22Rv1 (cell line): ENCODE data around the gene NKX6-1.

Experiments used
- H3K27ac ChIP-seq: fragments of 450-650 bp; 2 replicates; pipeline ENCODE4 v1.5.1; 2017
- CTCF ChIP-seq: fragments of 450-650 bp; IDR thresholded peaks from 2 replicates; pipeline ENCODE4 v1.5.1; 2017; ENCODE audit warnings: mild to moderate bottlenecking
- ZFX ChIP-seq: fragments of 450-650 bp; IDR thresholded peaks from 2 replicates; pipeline ENCODE4 v1.6.1; 2017; ENCODE audit warnings: antibody characterized with exemption, borderline replicate concordance

Gene NKX6-1

GRCh38 chr4:84455697-84456096, 43.4 kb downstream of the NKX6-1 start:
- TF ChIP-seq ZFX (no peak), CTCF (no peak)
- H3K27ac ChIP-seq: no peak overlapping the region

GRCh38 chr4:84451546-84451945, 47.5 kb downstream of the NKX6-1 start:
- no peak overlapping the region for H3K27ac ChIP-seq
- TF ChIP-seq CTCF (peak; percentile 82), ZFX (no peak)

- TF ChIP-seq CTCF: no peak
- TF ChIP-seq ZFX: no peak
- no peak overlapping the region for H3K27ac ChIP-seq
These were observed 55.6 kb downstream of the NKX6-1 start for GRCh38 chr4:84443523-84443922.

GRCh38 chr4:84442778-84443177, 56.3 kb downstream of the NKX6-1 start:
- no peak for TF ChIP-seq CTCF
- no peak for TF ChIP-seq ZFX
- H3K27ac ChIP-seq: no peak overlapping the region
